Adrenal gland (tissue), 12 donors: ENCODE results near the gene ADPRHL1. TPM values are rescaled to one million over a fixed set of nuclear protein-coding genes. Genes with fewer than 3 reads are reported as not detected.
"Not testable (repeated sequence)": the region's sequence is repeated elsewhere in the genome, so short reads cannot be mapped to it uniquely, and the experiment has no call there.

Experiments used
- DNase-seq, 7 donors: peaks; one replicate each; pipeline ENCODE4 v3.0.0-alpha.2; 2019 to 2020
- H3K27ac ChIP-seq, 5 donors: fragments of 200-600 bp; sonication (generic) in 4 of 5; 1 replicate in 3 of 5; 2 replicates in 2 of 5; pipeline versions ENCODE4 v1.5.1 to v1.8.0; 2016 to 2020; ENCODE audit warnings: mild to moderate bottlenecking in 1 of 5
- H3K27me3 ChIP-seq: fragments of 200-600 bp; 2 replicates; pipeline ENCODE4 v1.8.0; 2021
- H3K36me3 ChIP-seq, 2 donors: fragments of 200-600 bp; replicated peaks in 1 of 2; 1 replicate in 1 of 2; 2 replicates in 1 of 2; pipeline versions ENCODE4 v1.5.1 to v1.8.0; 2018 to 2022
- H3K4me1 ChIP-seq, 2 donors: fragments of 200-600 bp; replicated peaks in 1 of 2; 1 replicate in 1 of 2; 2 replicates in 1 of 2; pipeline versions ENCODE4 v1.5.1 to v1.8.0; 2018 to 2021
- H3K4me3 ChIP-seq, 4 donors: fragments of 200-600 bp; sonication (generic) in 3 of 4; one replicate each; pipeline ENCODE4 v1.5.1; 2016 to 2018
- H3K9me3 ChIP-seq, 3 donors: fragments of 200-600 bp; sonication (generic) in 1 of 3; replicated peaks in 1 of 3; 1 replicate in 2 of 3; 2 replicates in 1 of 3; pipeline versions ENCODE4 v1.5.1 to v1.8.0; 2016 to 2021
- POLR2A ChIP-seq, 2 donors: fragments of 450-650 bp; IDR thresholded peaks; one replicate each; pipeline ENCODE4 v1.6.1; 2017; ENCODE audit warnings: antibody characterized with exemption in 2 of 2, mild to moderate bottlenecking in 2 of 2, moderate library complexity in 1 of 2
- WGBS, 4 donors: extraction: QIAGEN DNeasy Blood & Tissue Kit in 2 of 4; methylation state at CpG; one replicate each; pipeline versions ENCODE4 v1.1.5 to v1.1.7; 2013 to 2017; 5-methylcytosine and 5-hydroxymethylcytosine counted together
- intact Hi-C, 2 donors: fragments of 100-400 bp; cut with DNase I; formaldehyde crosslinking; loops; one replicate each; pipeline versions ENCODE4 v1.14.1 to v1.15.0; 2022 to 2023
- polyA plus RNA-seq, 3 donors: library from polyadenylated mRNA; stranded (reverse); fragments of 200-250 nt in 2 of 3; fragments of 350-450 nt in 1 of 3; fragmentation: Illumina TruSeq in 1 of 3; extraction: RNeasy Lipid Tissue Mini Kit (QIAGEN cat#74804) in 1 of 3; gene quantifications; one replicate each; pipeline ENCODE4 v1.2.3, GENCODE V29; 2013 to 2014
- total RNA-seq, 9 donors: library from RNA; depleted of rRNA in 4 of 9; stranded (reverse); fragments of >200 nt in 4 of 9; fragments of 120-200 nt in 1 of 9; fragmentation: NEBNext Ultra II Directional in 1 of 9; extraction: Animal tissue kit (Norgen Biotek cat#: 25700) in 1 of 9; gene quantifications; one replicate each; pipeline versions ENCODE4 v1.1.0 to v1.2.4, GENCODE V29; 2013 to 2023
- TF ChIP-seq, protein P1 (sequence below), 6 experiments: fragments of 450-650 bp in 4 of 6; fragments of 200-600 bp in 2 of 6; sonication (generic) in 1 of 6; IDR thresholded peaks; 1 replicate in 5 of 6; 2 replicates in 1 of 6; pipeline versions ENCODE4 v1.5.1 to v1.8.0; 2016 to 2021; ENCODE audit warnings: antibody characterized with exemption in 6 of 6, mild to moderate bottlenecking in 2 of 6, moderate library complexity in 1 of 6
- donor health status: healthy with polysubstance abuse.
- donor health status: Bipolar disorder and iron deficiency.
- donor health status: DM: yes; HTN: yes; CAD: no.
- donor health status: DM: no; HTN: no; CAD: no.
- donor health status: DM: no; HTN: no; CAD: no.
- donor health status: DM: yes; HTN: yes; CAD: no.

The ADPRHL1 gene
- total and polyA plus RNA-seq, 12 donors: 2.0 to 14.2 (median 4.0) TPM

DNA sequence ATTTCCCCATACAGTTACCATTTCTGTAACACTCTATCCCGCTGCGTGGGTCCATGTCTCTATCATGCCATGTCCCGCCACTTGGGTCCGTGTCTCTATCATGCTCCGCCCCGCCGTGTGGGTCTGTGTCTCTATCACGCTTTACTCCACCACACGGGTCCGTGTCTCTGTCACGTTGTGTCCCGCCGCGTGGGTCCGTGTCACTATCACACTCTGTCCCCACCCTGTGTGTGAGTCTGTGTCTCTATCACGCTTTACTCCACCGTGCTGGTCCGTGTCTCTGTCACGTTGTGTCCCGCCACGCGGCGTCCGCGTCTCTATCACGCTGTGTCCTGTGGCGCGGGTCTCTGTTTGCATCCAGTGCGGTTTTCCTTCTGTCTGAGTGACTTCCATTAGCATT, 11.6 kb downstream of the ADPRHL1 start:
- WGBS, 4 donors: 97% methylated on average over 29 of the region's 29 CpGs
- Histone ChIP-seq H3K4me1 (no peaks in the 10 kb centered on the region), H3K27me3 (no peaks in the 10 kb centered on the region), H3K27ac (no peak overlapping the region), H3K36me3 (no peaks in the 10 kb centered on the region), H3K4me3 (no peak overlapping the region), H3K9me3 (no peaks in the 10 kb centered on the region)
- intact Hi-C loops: no loop called here
- no peak for TF ChIP-seq POLR2A (IDR thresholded peaks at IDR 0.05)
- TF ChIP-seq, protein P1, sequence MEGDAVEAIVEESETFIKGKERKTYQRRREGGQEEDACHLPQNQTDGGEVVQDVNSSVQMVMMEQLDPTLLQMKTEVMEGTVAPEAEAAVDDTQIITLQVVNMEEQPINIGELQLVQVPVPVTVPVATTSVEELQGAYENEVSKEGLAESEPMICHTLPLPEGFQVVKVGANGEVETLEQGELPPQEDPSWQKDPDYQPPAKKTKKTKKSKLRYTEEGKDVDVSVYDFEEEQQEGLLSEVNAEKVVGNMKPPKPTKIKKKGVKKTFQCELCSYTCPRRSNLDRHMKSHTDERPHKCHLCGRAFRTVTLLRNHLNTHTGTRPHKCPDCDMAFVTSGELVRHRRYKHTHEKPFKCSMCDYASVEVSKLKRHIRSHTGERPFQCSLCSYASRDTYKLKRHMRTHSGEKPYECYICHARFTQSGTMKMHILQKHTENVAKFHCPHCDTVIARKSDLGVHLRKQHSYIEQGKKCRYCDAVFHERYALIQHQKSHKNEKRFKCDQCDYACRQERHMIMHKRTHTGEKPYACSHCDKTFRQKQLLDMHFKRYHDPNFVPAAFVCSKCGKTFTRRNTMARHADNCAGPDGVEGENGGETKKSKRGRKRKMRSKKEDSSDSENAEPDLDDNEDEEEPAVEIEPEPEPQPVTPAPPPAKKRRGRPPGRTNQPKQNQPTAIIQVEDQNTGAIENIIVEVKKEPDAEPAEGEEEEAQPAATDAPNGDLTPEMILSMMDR (IDR thresholded peaks at IDR 0.05): no peak
- no peak for DNase-seq

DNA sequence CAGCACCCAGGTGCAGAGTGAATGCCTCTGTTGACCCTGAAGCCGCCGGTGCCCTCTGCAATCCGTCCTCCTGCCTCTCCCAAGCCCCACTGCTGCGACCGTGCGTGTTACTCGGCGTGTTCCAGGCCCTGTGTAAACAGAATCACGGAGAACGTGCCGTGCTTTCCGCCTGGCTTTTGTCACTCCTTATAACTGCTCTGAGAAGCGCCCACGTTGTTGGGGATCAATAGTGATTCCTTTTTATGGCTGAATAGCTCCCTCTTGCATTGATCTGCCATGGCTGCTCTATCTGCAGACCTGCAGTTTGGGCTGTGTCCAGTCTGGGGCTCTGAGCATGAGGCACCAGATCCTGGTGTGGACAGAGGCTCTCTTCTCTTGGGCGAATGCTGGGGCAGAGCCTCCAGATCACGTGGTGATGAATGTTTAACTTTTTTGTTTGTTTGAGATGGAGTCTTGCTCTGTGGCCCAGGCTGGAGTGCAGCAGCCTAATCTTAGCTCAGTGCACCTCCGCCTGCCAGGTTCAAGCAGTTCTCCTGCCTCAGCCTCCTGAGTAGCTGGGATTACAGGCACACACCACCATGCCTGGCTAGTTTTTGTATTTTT, 15.8 kb downstream of the ADPRHL1 start:
- no peak for DNase-seq
- no peak overlapping the region for H3K27ac ChIP-seq
- 86 to 91% (median 89%) methylated on average over 9 to 17 of the region's 17 CpGs for WGBS, 4 donors

DNA sequence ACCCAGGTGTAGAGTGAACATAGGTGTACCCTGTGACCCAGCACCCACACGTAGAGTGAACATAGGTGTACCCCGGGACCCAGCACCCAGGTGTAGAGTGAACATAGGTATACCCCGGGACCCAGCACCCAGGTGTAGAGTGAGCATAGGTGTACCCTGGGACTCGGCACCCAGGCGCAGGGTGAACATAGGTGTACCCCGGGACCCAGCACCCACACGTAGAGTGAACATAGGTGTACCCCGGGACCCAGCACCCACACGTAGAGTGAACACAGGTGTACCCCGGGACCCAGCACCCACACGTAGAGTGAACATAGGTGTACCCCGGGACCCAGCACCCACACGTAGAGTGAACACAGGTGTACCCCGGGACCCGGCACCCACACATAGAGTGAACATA, 16.4 kb downstream of the ADPRHL1 start:
- H3K27me3 ChIP-seq, intact Hi-C loops, H3K4me3 ChIP-seq, DNase-seq, H3K9me3 ChIP-seq, H3K27ac ChIP-seq, H3K4me1 ChIP-seq, H3K36me3 ChIP-seq: not testable (repeated sequence)
- WGBS, 4 donors: 92 to 100% (median 93%) methylated on average over 5 to 15 of the region's 15 CpGs

More for the DNA sequence above, 15.8 kb downstream of the ADPRHL1 start:
- TF ChIP-seq, protein P1 (IDR thresholded peaks at IDR 0.05): no peak
- TF ChIP-seq POLR2A (IDR thresholded peaks at IDR 0.05): no peak
- Histone ChIP-seq H3K4me1 (no peaks in the 10 kb centered on the region), H3K36me3 (no peaks in the 10 kb centered on the region), H3K4me3 (no peak overlapping the region), H3K27me3 (no peaks in the 10 kb centered on the region), H3K9me3 (no peaks in the 10 kb centered on the region)
- intact Hi-C loops: no loop called here

DNA sequence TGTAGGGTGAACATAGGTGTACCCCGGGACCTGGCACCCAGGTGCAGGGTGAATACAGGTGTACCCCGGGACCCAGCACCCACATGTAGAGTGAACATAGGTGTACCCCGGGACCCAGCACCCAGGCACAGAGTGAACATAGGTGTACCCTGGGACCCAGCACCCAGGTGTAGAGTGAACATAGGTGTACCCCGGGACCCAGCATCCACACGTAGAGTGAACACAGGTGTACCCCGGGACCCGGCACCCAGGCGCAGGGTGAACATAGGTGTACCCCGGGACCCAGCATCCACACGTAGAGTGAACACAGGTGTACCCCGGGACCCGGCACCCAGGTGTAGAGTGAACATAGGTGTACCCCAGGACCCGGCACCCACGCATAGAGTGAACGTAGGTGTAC, 17.4 kb downstream of the ADPRHL1 start:
- H3K27ac ChIP-seq, H3K27me3 ChIP-seq, H3K36me3 ChIP-seq, H3K9me3 ChIP-seq, H3K4me1 ChIP-seq, intact Hi-C loops, DNase-seq, H3K4me3 ChIP-seq: not testable (repeated sequence)
- 88 to 95% (median 93%) methylated on average over 14 to 15 of the region's 15 CpGs for WGBS, 4 donors

DNA sequence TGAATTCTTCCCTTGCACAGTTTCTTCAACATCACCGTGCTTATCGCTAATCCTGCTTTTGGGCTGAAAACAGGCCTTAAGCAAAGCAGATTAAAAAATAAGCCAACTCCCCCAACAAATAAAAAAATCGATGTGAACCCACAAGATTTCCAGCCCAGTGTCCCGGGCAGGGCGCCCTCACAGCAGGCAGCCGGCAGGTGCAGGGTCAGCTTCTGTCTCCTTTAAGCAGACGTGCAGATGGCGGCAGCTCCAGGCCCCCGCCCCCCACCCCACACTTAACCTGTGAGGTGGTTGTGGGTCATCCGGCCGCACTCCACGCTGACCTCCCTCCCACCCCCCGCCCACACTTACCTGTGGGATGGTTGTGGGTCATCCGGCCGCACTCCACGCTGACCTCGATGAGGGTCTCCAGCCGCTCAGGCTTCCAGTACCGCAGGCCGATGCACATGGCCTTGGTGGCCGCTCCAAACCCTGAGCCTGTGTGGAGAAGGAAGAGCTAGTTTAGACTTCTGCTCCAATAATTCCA, 19.8 kb downstream of the ADPRHL1 start:
- H3K27ac ChIP-seq: no peak overlapping the region

More for the DNA sequence above, 19.8 kb downstream of the ADPRHL1 start:
- Histone ChIP-seq H3K27me3 (no peaks in the 10 kb centered on the region), H3K9me3 (no peaks in the 10 kb centered on the region), H3K4me1 (no peaks in the 10 kb centered on the region), H3K4me3 (no peak overlapping the region), H3K36me3 (no peaks in the 10 kb centered on the region)
- 95 to 96% (median 96%) methylated on average over 14 to 21 of the region's 21 CpGs for WGBS, 4 donors
- no peak for TF ChIP-seq POLR2A (IDR thresholded peaks at IDR 0.05)
- TF ChIP-seq, protein P1 (IDR thresholded peaks at IDR 0.05): no peak
- intact Hi-C loops: no loop called here
- no peak for DNase-seq
